IPS DF 4.7 (cell line): ENCODE measurements around the gene TOX2.

Experiments
- DNase-seq: peaks from one replicate; pipeline ENCODE4 v3.0.0-alpha.2; 2013; ENCODE audit warnings: low spot score; ENCODE audit errors: extremely low read depth

The TOX2 gene

GRCh38 chr20:43959079-43959919 is 44.6 kb downstream of the TOX2 start:
- DNase-seq, result no peak

DNA sequence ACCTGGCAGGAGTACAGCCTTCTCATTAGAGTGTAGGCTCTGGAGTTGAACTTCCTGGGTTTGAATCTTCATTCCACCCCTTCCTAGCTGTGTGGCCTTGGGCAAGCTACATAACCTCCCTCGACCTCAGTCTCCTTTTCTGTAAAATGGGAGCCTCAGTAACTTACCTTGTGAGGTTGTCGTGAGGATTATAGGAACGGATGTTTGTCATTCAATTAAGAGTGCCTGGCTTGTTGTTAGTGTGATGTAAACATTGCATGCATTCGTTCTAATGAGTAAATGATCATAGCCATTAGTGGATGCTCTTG is 45.2 kb downstream of the TOX2 start:
- no peak for DNase-seq

- no peak for DNase-seq
These were observed 45.6 kb downstream of the TOX2 start for GRCh38 chr20:43960231-43960630.

DNA sequence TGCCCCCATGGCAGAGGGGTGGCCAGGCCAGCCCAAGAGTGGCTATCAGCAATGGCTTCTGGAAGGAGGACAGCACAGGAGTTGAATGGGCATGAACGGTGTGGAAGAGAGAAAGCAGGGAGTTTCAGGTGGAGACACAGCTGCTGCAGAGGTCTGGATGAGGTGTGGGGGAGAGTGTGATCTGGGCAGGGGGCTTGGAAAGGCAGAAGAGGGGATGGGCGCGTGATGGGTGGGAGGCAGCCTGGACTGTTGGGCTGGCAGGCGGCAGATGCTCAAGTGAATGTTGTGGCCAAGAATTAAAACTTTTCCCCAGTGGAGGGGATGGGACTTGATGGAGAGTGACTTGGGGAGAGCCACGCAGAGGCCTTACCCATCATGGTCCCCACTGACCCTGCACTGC is 46.5 kb downstream of the TOX2 start:
- no peak for DNase-seq

DNA sequence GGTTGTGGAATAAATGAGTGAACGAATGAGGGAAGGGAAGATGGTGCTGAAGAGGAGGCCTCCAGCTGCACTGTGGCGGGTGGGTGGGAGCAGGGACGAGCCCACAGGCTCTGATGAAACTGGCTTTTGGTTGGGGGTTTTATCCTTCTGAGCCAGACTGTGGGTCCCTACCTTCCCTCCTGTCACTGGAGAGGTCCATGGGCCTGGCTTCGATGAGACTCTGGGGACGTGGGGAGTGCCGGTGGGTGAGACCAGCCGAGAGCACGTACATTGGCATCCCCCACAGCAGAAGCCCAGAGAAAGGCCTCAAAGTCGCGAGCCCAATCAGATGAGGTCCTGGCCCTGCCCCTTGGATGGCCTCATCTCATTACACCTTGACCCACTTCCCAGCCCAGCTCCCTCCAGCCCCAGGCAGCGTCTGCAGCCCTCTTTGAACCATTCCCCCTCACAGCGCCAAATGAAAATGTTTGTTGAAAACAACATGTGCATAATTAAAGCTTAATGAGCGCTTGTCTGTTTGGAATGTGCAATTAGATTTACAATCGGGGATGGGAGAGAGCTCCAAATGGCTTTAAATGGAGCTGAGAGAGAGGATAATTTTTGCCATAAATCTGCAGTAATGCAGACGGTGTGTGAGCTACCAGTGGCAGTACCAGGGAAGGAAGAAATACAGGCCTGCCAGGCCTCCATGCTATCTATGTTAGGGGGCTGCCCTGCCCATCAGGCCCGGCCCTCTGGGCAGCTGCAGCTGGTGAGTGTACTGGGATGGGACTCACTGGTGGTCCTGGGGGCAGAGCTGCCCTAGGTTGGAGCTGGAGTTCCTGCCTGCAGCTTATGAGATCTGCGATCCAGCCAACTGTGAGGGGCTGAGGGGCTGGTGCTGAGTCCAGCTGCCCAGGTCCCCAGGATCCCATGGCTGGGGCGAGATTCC is 47.2 kb downstream of the TOX2 start:
- no peak for DNase-seq

GRCh38 chr20:43962530-43962929 is 47.9 kb downstream of the TOX2 start:
- DNase-seq, result no peak

- DNase-seq, result no peak
These were observed 48.6 kb downstream of the TOX2 start for GRCh38 chr20:43963233-43963632.

DNA sequence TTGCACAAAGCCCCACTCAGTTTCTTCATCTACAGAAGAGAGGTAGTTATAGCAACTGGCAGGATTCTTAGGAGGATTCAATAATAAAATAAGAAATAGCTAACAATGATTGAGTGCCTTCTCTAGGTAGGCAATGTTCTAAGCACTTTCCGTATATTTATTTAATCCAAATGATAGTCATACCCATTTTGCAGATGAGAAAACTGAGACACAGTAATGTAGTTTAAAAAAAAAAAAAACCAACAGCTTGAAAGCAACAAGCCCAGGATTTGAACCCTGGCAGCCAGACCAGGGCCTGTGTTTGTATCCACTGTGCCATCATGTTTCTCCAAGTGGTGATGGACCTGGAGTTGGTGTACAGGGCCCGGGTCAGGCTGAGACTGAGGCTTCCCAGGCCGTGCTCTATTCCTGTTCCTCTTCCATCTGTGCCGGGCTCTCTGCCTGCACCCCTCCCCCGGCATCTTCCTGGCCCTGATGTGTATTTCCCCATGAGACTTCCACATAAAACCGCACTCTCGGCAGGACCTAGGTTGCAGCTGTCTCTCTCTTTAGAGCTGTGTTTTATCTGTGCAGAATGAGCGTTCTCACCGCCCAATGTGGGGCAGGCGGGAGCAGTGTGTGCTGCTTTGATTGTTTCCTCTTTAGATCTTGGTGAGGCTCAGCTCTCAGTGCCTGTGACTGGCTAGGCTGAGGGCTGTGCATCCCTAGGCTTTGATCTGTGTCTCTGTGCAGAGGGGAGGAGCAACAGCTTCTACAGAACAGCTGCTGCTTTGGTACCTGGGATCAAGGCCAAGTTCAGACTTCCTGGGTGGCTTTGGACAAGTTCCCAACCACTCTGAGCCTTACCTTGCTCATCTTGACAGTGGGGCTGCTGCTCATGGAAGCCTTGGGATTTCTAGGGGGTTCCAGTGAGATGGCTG is 49.5 kb downstream of the TOX2 start:
- DNase-seq, result no peak

GRCh38 chr20:43968341-43969000 is 53.8 kb downstream of the TOX2 start:
- no peak for DNase-seq

- DNase-seq, result no peak
These were observed 54.4 kb downstream of the TOX2 start for GRCh38 chr20:43969028-43969447.

DNA sequence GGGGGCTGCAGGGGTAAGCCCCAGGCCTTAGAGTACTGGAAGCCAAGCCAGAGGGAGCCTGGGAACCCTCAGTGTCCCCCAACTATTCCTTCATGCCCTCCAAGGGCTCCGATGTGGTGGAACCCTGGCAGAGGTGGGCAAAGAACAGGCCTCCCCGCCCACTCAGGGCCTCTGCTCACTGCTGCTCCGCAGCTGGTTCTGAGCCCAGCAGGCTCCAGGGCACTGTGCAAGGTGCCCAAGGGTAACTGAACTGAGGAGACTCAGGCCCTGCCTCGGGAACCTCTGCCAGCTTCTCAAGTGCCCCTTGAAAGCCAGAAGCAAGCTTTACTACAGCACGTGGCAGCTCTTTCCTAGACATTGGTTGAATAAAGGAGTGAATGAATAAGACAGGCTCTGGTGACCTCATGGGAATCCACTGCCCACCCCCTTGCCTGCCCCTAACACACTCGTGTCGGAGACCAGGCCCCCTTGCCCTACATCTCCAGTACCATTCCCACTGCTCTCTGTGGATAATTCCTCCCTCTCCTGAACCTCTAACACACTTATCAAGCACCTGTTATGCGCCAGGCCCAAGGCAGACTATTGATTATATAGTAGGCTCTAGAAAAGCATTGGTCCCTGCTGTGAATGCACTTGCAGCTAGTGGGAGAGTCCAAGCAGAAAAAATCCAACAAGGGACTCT is 55.0 kb downstream of the TOX2 start:
- no peak for DNase-seq

- no peak for DNase-seq
These were observed 56.6 kb downstream of the TOX2 start for GRCh38 chr20:43971267-43971666.

- no peak for DNase-seq
These were observed 57.4 kb downstream of the TOX2 start for GRCh38 chr20:43972051-43972450.

GRCh38 chr20:43972692-43973091 is 58.0 kb downstream of the TOX2 start:
- DNase-seq, result no peak

DNA sequence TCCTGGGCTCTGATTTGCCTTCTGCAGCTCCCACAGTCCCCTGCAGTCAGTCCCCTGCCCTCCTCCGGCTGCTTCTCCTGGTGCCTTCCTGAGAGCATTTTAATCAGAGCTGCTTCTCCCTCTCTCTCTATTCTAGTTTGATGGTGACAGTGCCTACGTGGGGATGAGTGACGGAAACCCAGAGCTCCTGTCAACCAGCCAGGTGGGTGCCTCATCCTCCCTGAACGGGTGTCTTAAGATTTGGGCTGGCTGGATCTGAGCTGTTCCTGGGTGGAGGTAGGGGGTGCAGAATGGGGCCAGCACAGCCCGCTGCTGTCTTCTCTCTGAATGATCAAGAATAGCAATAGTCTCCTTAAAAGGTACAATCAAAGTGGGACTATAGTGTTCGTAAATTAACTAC is 58.6 kb downstream of the TOX2 start:
- DNase-seq, result no peak

DNA sequence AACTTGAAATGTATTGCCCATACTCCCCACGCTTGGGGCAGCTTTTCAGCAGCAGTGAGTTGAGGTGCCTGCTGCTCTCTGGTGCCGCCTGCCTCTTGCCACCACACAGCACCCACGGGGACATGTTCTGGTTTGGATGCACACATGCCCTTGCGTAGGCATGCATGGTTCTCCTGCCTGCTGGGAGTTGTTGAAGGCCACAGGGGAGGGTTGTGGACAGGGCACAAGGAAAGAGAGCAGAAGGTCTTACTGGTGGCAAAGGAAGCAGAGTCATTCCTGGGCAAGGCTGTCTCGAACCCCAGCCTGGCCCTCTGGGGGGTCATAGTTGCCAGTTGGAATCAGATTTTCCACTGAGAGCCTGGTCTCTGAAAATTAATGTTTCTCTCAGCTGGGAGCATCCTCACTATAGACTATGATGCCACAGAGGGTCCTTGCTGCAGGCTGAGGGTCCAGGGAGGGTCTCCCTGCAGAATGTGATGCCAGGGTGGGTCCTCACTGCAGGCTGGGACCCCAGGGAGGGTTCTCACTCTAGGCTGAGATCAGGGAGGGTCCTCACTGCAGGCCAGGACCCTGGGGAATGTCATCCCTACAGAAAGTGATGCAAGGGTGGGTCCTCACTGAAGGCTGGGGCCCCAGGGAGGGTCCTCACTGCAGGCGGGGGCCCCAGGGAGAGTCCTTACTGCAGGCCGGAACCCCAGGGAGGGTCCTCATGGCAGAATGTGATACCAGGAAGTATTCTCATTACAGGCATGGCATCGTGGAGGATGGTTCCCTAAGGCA is 59.2 kb downstream of the TOX2 start:
- no peak for DNase-seq

- no peak for DNase-seq
These were observed 60.0 kb downstream of the TOX2 start for GRCh38 chr20:43974695-43975094.

DNA sequence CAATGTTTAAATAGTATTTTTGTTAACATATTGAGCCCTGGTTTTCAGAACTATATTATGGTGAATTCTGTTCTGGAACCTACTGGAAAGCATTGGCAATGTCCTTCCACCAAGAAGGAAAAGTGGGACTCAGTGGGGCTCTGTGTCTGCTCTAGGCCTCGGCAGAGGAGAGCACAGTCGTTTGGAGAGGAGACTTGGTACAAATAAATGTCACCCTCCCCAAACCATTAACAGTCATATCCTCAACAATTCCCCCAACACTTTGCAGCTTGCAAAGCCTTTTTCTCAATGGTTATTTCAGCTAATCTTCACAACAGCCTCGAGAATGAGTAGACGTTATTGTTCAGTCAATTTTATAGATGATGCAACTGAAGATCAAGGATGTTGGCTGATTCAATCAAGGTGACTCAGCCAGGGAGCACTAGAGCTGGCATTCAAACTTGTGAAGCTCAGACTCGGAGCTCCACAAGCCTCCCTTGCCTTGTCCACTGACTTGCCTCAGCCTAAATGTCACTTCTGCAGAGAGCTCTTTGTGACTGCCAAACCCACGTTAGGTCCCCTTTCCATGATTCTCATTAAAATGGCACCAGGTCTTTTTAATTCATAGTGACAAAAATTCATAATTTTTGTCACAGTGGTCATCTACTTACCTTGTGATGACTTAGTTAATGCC is 60.6 kb downstream of the TOX2 start:
- DNase-seq, result no peak

- no peak for DNase-seq
These were observed 61.9 kb downstream of the TOX2 start for GRCh38 chr20:43976547-43976946.
